Measurements from ENCODE around the gene SPR. TPM values are rescaled to one million over a fixed set of nuclear protein-coding genes. Genes with fewer than 3 reads are reported as not detected.

The SPR gene
- total and polyA plus RNA-seq, 2 of the 4 experiments (the other 2 are of a cell fraction), result 14.3 to 17.4 TPM

- Histone ChIP-seq H3K4me1 (ENCODE audit: control insufficient read depth, insufficient read depth, low read length) (peaks cover under 1% of the 10 kb centered on the region), H3K18ac (ENCODE audit: low read depth, low read length) (no peak overlapping the region), H3K79me1 (ENCODE audit: low read depth in 1 of 2, low read length in 2 of 2) (no peaks in the 10 kb centered on the region), H2BK120ac (ENCODE audit: low read depth, low read length) (no peak overlapping the region), H4K8ac (ENCODE audit: low read depth in 2 of 2, low read length in 2 of 2) (no peak overlapping the region), H3K36me3 (ENCODE audit: control insufficient read depth, insufficient read depth, low read length) (no peaks in the 10 kb centered on the region), H3K4ac (ENCODE audit: low read depth, low read length) (no peak overlapping the region), H3K14ac (replicated peaks; ENCODE audit: low read depth, low read length) (no peak overlapping the region), H2AFZ (replicated peaks; ENCODE audit: low read length, poor library complexity) (no peak overlapping the region), H4K91ac (ENCODE audit: insufficient read depth, low read depth, low read length) (no peak overlapping the region), H2BK20ac (ENCODE audit: low read depth, low read length) (no peak overlapping the region), H3K56ac (ENCODE audit: extremely low read depth, insufficient read depth, low read length) (no peak overlapping the region), H3K27me3 (ENCODE audit: control insufficient read depth, insufficient read depth, low read length) (peaks cover 87% of the 10 kb centered on the region), H3K4me3 (ENCODE audit: insufficient read depth, low read depth, low read length) (no peak overlapping the region), H2BK5ac (ENCODE audit: low read depth, low read length, poor library complexity, severe bottlenecking) (no peak overlapping the region), H2AK5ac (ENCODE audit: low read depth, low read length) (no peak overlapping the region), H4K20me1 (ENCODE audit: insufficient read depth, low read length) (peaks cover 8% of the 10 kb centered on the region; the same call in 1 of the 2 replicates), H3K9me1 (ENCODE audit: insufficient read depth, low read length) (0 out of 2 replicates have a peak, but pooled peaks cover 3% of the 10 kb centered on the region), H4K5ac (ENCODE audit: low read depth, low read length) (no peak overlapping the region), H2AK9ac (replicated peaks; ENCODE audit: low read depth, low read length, poor library complexity) (no peak overlapping the region), H3K27ac (ENCODE audit: insufficient read depth, low read length) (no peak overlapping the region), H3K9ac (ENCODE audit: low read depth, low read length) (no peak overlapping the region), H3K23ac (ENCODE audit: low read depth, low read length) (no peak overlapping the region), H3K4me2 (ENCODE audit: low read depth, low read length) (no peak overlapping the region), H2BK15ac (ENCODE audit: low read depth, low read length) (no peak overlapping the region), H3K9me3 (ENCODE audit: control insufficient read depth, insufficient read depth, low read length) (peaks cover 23% of the 10 kb centered on the region)
- WGBS, 2 experiments (ENCODE audit: extremely low coverage in 2 of 2, insufficient read length in 1 of 2), result 64% methylated on average over 4 of the region's 6 CpGs; no CpG with 5 or more reads in 1 of the 2 experiments
- in situ Hi-C loops (cut with MboI; ENCODE audit: low sequenced_read_pairs) (no loop called here), intact Hi-C loops (cut with micrococcal nuclease) (no loop called here), dilution Hi-C loops (cut with HindIII; ENCODE audit: low sequenced_read_pairs, unreplicated experiment) (no loop called here)
- ChIA-PET CTCF (interaction anchor here (1.4 to 1.7 kb wide), 3 partner anchors 34 to 251 kb away, joined by 3 to 8 read pairs (median 5); no protein-coding TSS in a partner anchor), POLR2A (ENCODE audit: unreplicated experiment) (no interaction called here)
- TF ChIP-seq CEBPB (IDR thresholded peaks at IDR 0.05; ENCODE audit: low read depth, low read length) (peak; percentile 87), RAD21 (IDR thresholded peaks at IDR 0.05; ENCODE audit: low read length) (no peak)
- no peak for DNase-seq
- no peak for ATAC-seq (ENCODE audit: low read depth)
- no TSS peak for BruUV-seq (replicated peaks)
These were observed 39.7 kb downstream of the SPR start for GRCh38 chr2:72926811-72927465.
